Common myeloid progenitor, CD34-positive (primary cell): ENCODE measurements around the gene TBRG4.

Experiments used
- CTCF ChIA-PET: fragments of 350-600 bp; sonication (Branson Sonifier 250); formaldehyde crosslinking; loops from one replicate; lab custom pipeline; 2021; ENCODE audit warnings: antibody characterized with exemption; lab: Charles Lee
- POLR2A ChIA-PET: fragments of 350-600 bp; sonication (Branson Sonifier 250); formaldehyde crosslinking; loops from one replicate; lab custom pipeline; 2021; ENCODE audit warnings: antibody characterized with exemption; lab: Charles Lee
- DNase-seq, 3 donors: peaks; one replicate each; pipeline versions ENCODE4 v3.0.0 to v3.0.0-alpha.2; 2013
- H3K27ac ChIP-seq, 2 experiments: 1 replicate in 1 of 2; 2 replicates in 1 of 2; pipeline ENCODE4 v1.7.0; 2013; ENCODE audit warnings: inconsistent platforms in 2 of 2, low read length in 2 of 2, mild to moderate bottlenecking in 2 of 2, low read depth in 1 of 2, moderate library complexity in 1 of 2; ENCODE audit not compliant: severe bottlenecking in 2 of 2, insufficient read depth in 1 of 2, poor library complexity in 1 of 2
- H3K27me3 ChIP-seq, 5 experiments: replicated peaks in 2 of 5; 1 replicate in 3 of 5; 2 replicates in 2 of 5; pipeline versions ENCODE4 v1.6.1 to v1.7.0; 2013; ENCODE audit warnings: low read length in 4 of 5, mild to moderate bottlenecking in 2 of 5, moderate library complexity in 2 of 5, inconsistent platforms in 1 of 5; ENCODE audit not compliant: insufficient read depth in 5 of 5, control insufficient read depth in 4 of 5
- H3K36me3 ChIP-seq, 4 experiments: 1 replicate in 2 of 4; 2 replicates in 2 of 4; pipeline versions ENCODE4 v1.6.1 to v1.7.0; 2013; ENCODE audit warnings: low read length in 3 of 4, control low read depth in 1 of 4, mild to moderate bottlenecking in 1 of 4; ENCODE audit not compliant: control insufficient read depth in 4 of 4, insufficient read depth in 4 of 4
- H3K4me1 ChIP-seq, 4 experiments: 1 replicate in 3 of 4; 2 replicates in 1 of 4; pipeline versions ENCODE4 v1.6.1 to v1.7.1; 2013; ENCODE audit warnings: low read length in 3 of 4, mild to moderate bottlenecking in 3 of 4, control low read depth in 1 of 4, inconsistent platforms in 1 of 4, moderate library complexity in 1 of 4; ENCODE audit not compliant: control insufficient read depth in 4 of 4, insufficient read depth in 4 of 4; ENCODE audit errors: control extremely low read depth in 1 of 4
- H3K4me3 ChIP-seq, 7 experiments: 1 replicate in 4 of 7; 2 replicates in 3 of 7; pipeline versions ENCODE4 v1.5.1 to v1.7.0; 2013; ENCODE audit warnings: mild to moderate bottlenecking in 7 of 7, low read length in 6 of 7, moderate library complexity in 6 of 7, inconsistent platforms in 2 of 7, low read depth in 2 of 7, control low read depth in 1 of 7; ENCODE audit not compliant: insufficient read depth in 4 of 7, control insufficient read depth in 1 of 7; ENCODE audit errors: extremely low read depth in 1 of 7
- H3K9me3 ChIP-seq, 5 experiments: 1 replicate in 4 of 5; 2 replicates in 1 of 5; pipeline versions ENCODE4 v1.6.1 to v1.7.1; 2013; ENCODE audit warnings: low read length in 4 of 5, mild to moderate bottlenecking in 2 of 5, inconsistent platforms in 1 of 5, low read depth in 1 of 5, moderate library complexity in 1 of 5; ENCODE audit not compliant: control insufficient read depth in 4 of 5, insufficient read depth in 2 of 5; ENCODE audit errors: control extremely low read depth in 1 of 5
- WGBS: methylation state at CpG from one replicate; pipeline ENCODE4 v1.1.5; 2013; ENCODE audit not compliant: insufficient coverage; 5-methylcytosine and 5-hydroxymethylcytosine counted together

The TBRG4 gene

DNA sequence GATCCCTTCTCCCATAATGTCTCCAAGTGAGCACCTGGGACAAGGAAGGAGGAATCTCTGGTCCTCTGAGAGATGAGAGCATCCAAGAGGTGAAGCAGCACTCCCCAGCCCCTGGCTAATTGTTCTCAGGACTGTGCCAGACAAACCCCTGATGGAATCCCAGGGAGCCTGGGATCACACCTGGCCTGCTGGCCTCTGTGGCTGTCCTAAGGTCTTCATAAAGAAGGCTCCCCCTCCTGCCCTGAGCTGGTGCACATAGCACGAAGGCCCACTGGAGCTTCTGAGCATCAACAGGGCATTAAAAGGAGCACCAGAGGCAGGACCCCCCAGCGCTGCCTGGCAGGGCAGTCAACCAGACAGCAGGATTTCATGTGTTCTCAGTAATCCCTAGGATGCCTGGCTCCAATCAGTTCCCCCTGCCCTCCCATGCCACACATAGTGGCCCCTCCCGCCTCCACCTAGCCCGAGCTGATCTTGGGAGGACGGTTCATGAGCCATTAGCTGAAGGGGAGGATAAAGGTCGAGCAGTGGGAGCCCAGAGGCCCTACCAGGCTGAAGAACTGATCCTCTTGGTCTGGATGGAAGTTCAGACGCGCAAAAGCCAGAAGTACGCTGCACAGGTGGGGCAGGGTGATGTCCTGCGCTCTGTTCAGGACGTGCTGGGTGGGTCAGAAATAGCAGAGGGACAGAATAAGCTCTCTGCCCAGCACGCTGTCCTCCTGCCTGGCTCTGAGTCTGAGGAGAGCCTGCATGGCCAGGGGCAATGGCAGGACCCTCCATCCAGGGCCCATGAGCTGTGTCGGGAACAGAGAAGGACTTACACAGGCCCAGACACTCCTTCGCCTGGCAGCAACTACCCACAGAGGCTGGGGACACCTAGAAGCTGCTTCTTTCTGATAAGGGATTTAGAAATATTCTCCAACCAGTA, 8.4 kb downstream of the TBRG4 start:
- H3K36me3 ChIP-seq, result peaks cover 22 to 92% (median 76%) of the 10 kb centered on the region in 4 experiments
- ChIA-PET CTCF (interaction anchor here (1.6 kb wide), 1 partner anchor 531 kb away, joined by 4 read pairs; no protein-coding TSS in a partner anchor), POLR2A (interaction anchor here (1.4 kb wide), 1 partner anchor 9 kb away, joined by 4 read pairs; the partner anchor contains the start of gene TBRG4)
- no peaks in the 10 kb centered on the region for H3K9me3 ChIP-seq
- 99% methylated on average over 14 of the region's 14 CpGs for WGBS
- H3K4me3 ChIP-seq, result no peak overlapping the region
- H3K27ac ChIP-seq, result no peak overlapping the region
- H3K4me1 ChIP-seq, result peaks cover 0 to 2% (median under 1%) of the 10 kb centered on the region in 4 experiments
- H3K27me3 ChIP-seq, result no peaks in the 10 kb centered on the region
- no peak for DNase-seq

GRCh38 chr7:45101748-45102147, 9.7 kb downstream of the TBRG4 start:
- POLR2A ChIA-PET, result no interaction called here
- Histone ChIP-seq H3K36me3 (peaks cover 17 to 79% (median 67%) of the 10 kb centered on the region in 4 experiments), H3K4me1 (no peaks in the 10 kb centered on the region), H3K4me3 (no peak overlapping the region), H3K27me3 (no peaks in the 10 kb centered on the region), H3K27ac (no peak overlapping the region), H3K9me3 (no peaks in the 10 kb centered on the region)
- 99% methylated on average over 12 of the region's 12 CpGs for WGBS
- no peak for DNase-seq
- CTCF ChIA-PET, result interaction anchor here (1.6 kb wide), 1 partner anchor 530 kb away, joined by 4 read pairs; no protein-coding TSS in a partner anchor

- POLR2A ChIA-PET, result interaction anchor here (0.6 to 1.1 kb wide), 2 partner anchors 11 to 13 kb away, joined by 3 to 5 read pairs; partner anchors contain the start of gene TBRG4
- no peaks in the 10 kb centered on the region for H3K27me3 ChIP-seq
- peaks cover 15 to 71% (median 62%) of the 10 kb centered on the region in 4 experiments for H3K36me3 ChIP-seq
- no peaks in the 10 kb centered on the region for H3K9me3 ChIP-seq
- no peak overlapping the region for H3K27ac ChIP-seq
- no peaks in the 10 kb centered on the region for H3K4me1 ChIP-seq
- 96% methylated on average over 12 of the region's 13 CpGs for whole genome bisulfite sequencing
- H3K4me3 ChIP-seq, result no peak overlapping the region
- CTCF ChIA-PET, result no interaction called here
- no peak for DNase-seq
Observed at GRCh38 chr7:45100761-45101480, 10.6 kb downstream of the TBRG4 start.

GRCh38 chr7:45099891-45100760, 11.4 kb downstream of the TBRG4 start:
- POLR2A ChIA-PET, result interaction anchor here (0.6 to 1.1 kb wide), 2 partner anchors 11 to 13 kb away, joined by 3 to 5 read pairs; partner anchors contain the start of gene TBRG4
- H3K36me3 ChIP-seq, result peaks cover 15 to 63% (median 54%) of the 10 kb centered on the region in 4 experiments
- CTCF ChIA-PET, result no interaction called here

DNA sequence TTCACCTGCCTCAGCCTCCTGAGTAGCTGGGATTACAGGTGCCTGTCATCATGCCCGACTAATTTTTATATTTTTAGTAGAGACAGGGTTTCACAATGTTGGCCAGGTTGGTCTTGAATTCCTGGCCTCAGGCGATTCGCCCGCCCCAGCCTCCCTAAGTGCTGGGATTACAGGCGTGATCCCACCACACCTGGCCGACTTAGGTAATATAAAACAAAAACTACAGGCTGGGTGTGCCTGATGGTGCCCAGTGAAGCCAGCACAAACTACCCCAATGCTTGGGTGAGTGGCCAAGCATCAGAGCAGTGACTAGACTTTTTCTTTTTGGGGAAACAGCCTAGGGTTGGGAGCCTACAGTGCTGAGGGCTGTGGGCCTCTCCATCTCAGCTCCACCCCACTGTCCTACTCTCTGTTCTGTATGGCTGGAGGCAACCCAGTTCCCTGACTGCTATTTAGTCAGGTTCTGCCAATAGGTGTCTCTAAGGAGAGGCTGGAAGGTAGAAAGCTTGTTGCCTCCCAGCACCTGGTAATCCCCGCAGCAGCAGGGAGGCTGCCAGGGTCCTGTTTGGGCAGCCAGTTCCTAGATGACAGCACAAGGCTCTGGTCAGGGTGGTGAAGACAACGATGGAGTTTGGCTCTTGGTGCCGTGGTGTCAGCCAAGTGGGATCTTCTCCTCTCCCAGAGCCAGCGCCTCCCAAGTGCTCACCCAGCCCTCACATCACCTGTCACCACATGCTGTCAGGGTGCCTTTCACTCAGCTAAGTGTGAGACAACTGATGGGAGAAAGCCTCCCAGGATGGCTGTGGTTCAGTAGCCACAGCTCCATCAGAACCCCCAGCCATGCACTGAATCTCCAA, 12.3 kb downstream of the TBRG4 start:
- peaks cover 10 to 54% (median 45%) of the 10 kb centered on the region in 4 experiments for H3K36me3 ChIP-seq
- no peaks in the 10 kb centered on the region for H3K27me3 ChIP-seq
- WGBS, result over 99% methylated on average over 8 of the region's 10 CpGs
- no peak overlapping the region for H3K27ac ChIP-seq
- H3K9me3 ChIP-seq, result peaks cover 0 to 5% (median 0%) of the 10 kb centered on the region in 5 experiments
- no peak overlapping the region for H3K4me3 ChIP-seq
- POLR2A ChIA-PET, result no interaction called here
- CTCF ChIA-PET, result no interaction called here
- no peaks in the 10 kb centered on the region for H3K4me1 ChIP-seq
- DNase-seq, result no peak

More at GRCh38 chr7:45099891-45100760, 11.4 kb downstream of the TBRG4 start:
- 97% methylated on average over 14 of the region's 16 CpGs for WGBS
- no peaks in the 10 kb centered on the region for H3K4me1 ChIP-seq
- H3K27ac ChIP-seq, result no peak overlapping the region
- H3K4me3 ChIP-seq, result no peak overlapping the region
- peaks cover 0 to 2% (median 0%) of the 10 kb centered on the region in 5 experiments for H3K9me3 ChIP-seq
- DNase-seq, result no peak
- H3K27me3 ChIP-seq, result no peaks in the 10 kb centered on the region

DNA sequence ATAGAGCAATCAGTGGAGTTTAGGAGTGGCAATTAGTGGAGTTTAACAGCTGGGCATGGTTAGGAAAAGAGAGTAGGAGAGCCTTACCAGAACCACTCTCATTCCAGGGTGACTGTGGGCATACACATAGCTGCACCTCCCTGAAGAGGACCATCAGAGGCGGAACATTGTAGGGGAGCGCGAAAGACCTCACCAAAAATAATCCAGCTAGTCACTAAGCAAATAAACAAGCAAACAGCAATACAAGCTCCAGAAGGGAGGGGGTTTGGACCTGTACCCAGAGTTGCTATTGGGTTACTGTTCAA, 18.6 kb downstream of the TBRG4 start:
- POLR2A ChIA-PET, result interaction anchor here (0.5 kb wide), 1 partner anchor 242 kb away, joined by 3 read pairs; no protein-coding TSS in a partner anchor
- H3K36me3 ChIP-seq, result no peaks in the 10 kb centered on the region
- peaks cover 0 to 6% (median 0%) of the 10 kb centered on the region in 5 experiments for H3K9me3 ChIP-seq
- no peak overlapping the region for H3K27ac ChIP-seq
- no peak overlapping the region for H3K4me3 ChIP-seq
- 73% methylated on average over 3 of the region's 3 CpGs for WGBS
- H3K27me3 ChIP-seq, result peaks cover 4 to 32% (median 7%) of the 10 kb centered on the region in 5 experiments
- peaks cover 0 to 8% (median 6%) of the 10 kb centered on the region in 4 experiments for H3K4me1 ChIP-seq
- CTCF ChIA-PET, result interaction anchor here (0.6 to 1.0 kb wide), 2 partner anchors 17 to 21 kb away, joined by 3 to 4 read pairs; no protein-coding TSS in a partner anchor
- DNase-seq, result no peak
